Tibial artery (tissue), 4 donors: ENCODE results near the gene DIAPH1.

Experiments used
- DNase-seq, 2 donors: peaks; one replicate each; pipeline ENCODE4 v3.0.0-alpha.2; 2019
- H3K27ac ChIP-seq, 2 donors: fragments of 200-600 bp; sonication (generic) in 1 of 2; 1 replicate in 1 of 2; 2 replicates in 1 of 2; pipeline ENCODE4 v1.5.1; 2018 to 2019; ENCODE audit warnings: mild to moderate bottlenecking in 1 of 2
- H3K27me3 ChIP-seq, 2 donors: fragments of 200-600 bp; sonication (generic) in 1 of 2; one replicate each; pipeline versions ENCODE4 v1.5.1 to v1.6.0; 2016 to 2019
- H3K36me3 ChIP-seq, 3 donors: fragments of 200-600 bp; sonication (generic) in 2 of 3; one replicate each; pipeline ENCODE4 v1.5.1; 2016 to 2019; ENCODE audit warnings: mild to moderate bottlenecking in 2 of 3
- H3K4me1 ChIP-seq, 4 donors: fragments of 200-600 bp; sonication (generic) in 2 of 4; 1 replicate in 3 of 4; 2 replicates in 1 of 4; pipeline ENCODE4 v1.5.1; 2016 to 2019
- H3K4me3 ChIP-seq, 2 donors: fragments of 200-600 bp; sonication (generic) in 1 of 2; 1 replicate in 1 of 2; 2 replicates in 1 of 2; pipeline ENCODE4 v1.5.1; 2018 to 2019; ENCODE audit warnings: mild to moderate bottlenecking in 2 of 2
- H3K9me3 ChIP-seq, 3 donors: fragments of 200-600 bp; sonication (generic) in 1 of 3; one replicate each; pipeline ENCODE4 v1.5.1; 2016 to 2019
- CTCF ChIP-seq, 2 experiments: fragments of 200-600 bp in 1 of 2; fragments of 450-650 bp in 1 of 2; IDR thresholded peaks; one replicate each; pipeline ENCODE4 v1.5.1; 2017 to 2019; ENCODE audit warnings: antibody characterized with exemption in 2 of 2, mild to moderate bottlenecking in 1 of 2, moderate library complexity in 1 of 2
- intact Hi-C: fragments of 100-400 bp; cut with DNase I; formaldehyde crosslinking; loops from one replicate; pipeline ENCODE4 v1.15.0; 2023; ENCODE audit warnings: low total_unique reads

The DIAPH1 gene

GRCh38 chr5:141618804-141619554 lies at the start of gene DIAPH1:
DIAPH1 (minus strand) TSS chr5:141619000; CDS start chr5:141618914, 86 bp downstream.
- intact Hi-C loops: loop anchor here (1.0 kb wide), 1 partner anchor 27 kb away; no protein-coding TSS in a partner anchor
- Histone ChIP-seq H3K27ac (peak within 1 kb of the TSS; percentile 86 to 97), H3K4me3 (peak within 1 kb of the TSS; percentile 69 to 97), H3K9me3 (no peaks in the 10 kb centered on the region), H3K36me3 (peaks cover 26 to 37% (median 30%) of the 10 kb centered on the region in 3 donors), H3K4me1 (peaks cover 0 to 39% (median 14%) of the 10 kb centered on the region in 4 donors), H3K27me3 (no peaks in the 10 kb centered on the region)
- peak; percentile 98 to 99 for TF ChIP-seq CTCF (IDR thresholded peaks at IDR 0.05)
- peak; percentile 98 to 99 for DNase-seq

- H3K4me3 ChIP-seq: no peak overlapping the region
- no peak for TF ChIP-seq CTCF (IDR thresholded peaks at IDR 0.05)
- no peak for DNase-seq
- H3K27me3 ChIP-seq: no peaks in the 10 kb centered on the region
- no peaks in the 10 kb centered on the region for H3K9me3 ChIP-seq
- H3K4me1 ChIP-seq: no peaks in the 10 kb centered on the region
- H3K27ac ChIP-seq: no peak overlapping the region
- intact Hi-C loops: no loop called here
- peaks cover 0 to 32% (median 0%) of the 10 kb centered on the region in 3 donors for H3K36me3 ChIP-seq
Observed at GRCh38 chr5:141665995-141666940, 47.5 kb upstream of the DIAPH1 start.

- Histone ChIP-seq H3K27me3 (no peaks in the 10 kb centered on the region), H3K27ac (no peak overlapping the region), H3K9me3 (no peaks in the 10 kb centered on the region), H3K36me3 (peaks cover 0 to 29% (median 0%) of the 10 kb centered on the region in 3 donors), H3K4me3 (no peak overlapping the region), H3K4me1 (no peaks in the 10 kb centered on the region)
- intact Hi-C loops: no loop called here
- DNase-seq: peak; percentile 71 to 81
- TF ChIP-seq CTCF (IDR thresholded peaks at IDR 0.05): peak; percentile 74 to 85
Observed at GRCh38 chr5:141664733-141665461, 46.1 kb upstream of the DIAPH1 start.

- no peaks in the 10 kb centered on the region for H3K27me3 ChIP-seq
- no peak overlapping the region for H3K4me3 ChIP-seq
- no peaks in the 10 kb centered on the region for H3K4me1 ChIP-seq
- intact Hi-C loops: no loop called here
- peaks cover 0 to 18% (median 0%) of the 10 kb centered on the region in 3 donors for H3K36me3 ChIP-seq
- no peak for TF ChIP-seq CTCF (IDR thresholded peaks at IDR 0.05)
- no peak overlapping the region for H3K27ac ChIP-seq
- H3K9me3 ChIP-seq: no peaks in the 10 kb centered on the region
- DNase-seq: no peak
Observed at GRCh38 chr5:141663506-141663905, 44.7 kb upstream of the DIAPH1 start.

GRCh38 chr5:141662028-141662427 lies 43.2 kb upstream of the DIAPH1 start:
- Histone ChIP-seq H3K27me3 (no peaks in the 10 kb centered on the region), H3K4me1 (no peaks in the 10 kb centered on the region), H3K36me3 (peaks cover 0 to 16% (median 3%) of the 10 kb centered on the region in 3 donors), H3K9me3 (no peaks in the 10 kb centered on the region), H3K4me3 (no peak overlapping the region), H3K27ac (no peak overlapping the region)
- TF ChIP-seq CTCF (IDR thresholded peaks at IDR 0.05): no peak
- DNase-seq: no peak
- intact Hi-C loops: no loop called here
